NCI-H1694 (cell line): ENCODE data around the gene MSH2.

Experiments
- DNase-seq: peaks from one replicate; lab custom pipeline; 2025; lab: John Stamatoyannopoulos, UW

Gene MSH2

GRCh38 chr2:47508641-47509040 is 105.7 kb downstream of the MSH2 start:
- DNase-seq: no peak

- DNase-seq: no peak
Measured at GRCh38 chr2:47509250-47509649, 106.3 kb downstream of the MSH2 start.

GRCh38 chr2:47509821-47510385 is 106.9 kb downstream of the MSH2 start:
- no peak for DNase-seq

GRCh38 chr2:47510745-47511144 is 107.8 kb downstream of the MSH2 start:
- no peak for DNase-seq

GRCh38 chr2:47512581-47513083 is 109.7 kb downstream of the MSH2 start:
- DNase-seq: no peak

GRCh38 chr2:47513981-47514520 is 111.1 kb downstream of the MSH2 start:
- DNase-seq: no peak

GRCh38 chr2:47516360-47517104 is 113.6 kb downstream of the MSH2 start:
- DNase-seq: no peak

GRCh38 chr2:47518497-47519146 is 115.7 kb downstream of the MSH2 start:
- no peak for DNase-seq

GRCh38 chr2:47519147-47519537 is 116.2 kb downstream of the MSH2 start:
- no peak for DNase-seq

GRCh38 chr2:47519604-47520301 is 116.8 kb downstream of the MSH2 start:
- DNase-seq: peak; percentile 78

GRCh38 chr2:47520302-47520630 is 117.3 kb downstream of the MSH2 start:
- DNase-seq: peak; percentile 94

- DNase-seq: peak; percentile 56
Measured at GRCh38 chr2:47520825-47521665, 118.1 kb downstream of the MSH2 start.

- DNase-seq: no peak
Measured at GRCh38 chr2:47521666-47522285, 118.8 kb downstream of the MSH2 start.

GRCh38 chr2:47525167-47525566 is 122.2 kb downstream of the MSH2 start:
- no peak for DNase-seq

GRCh38 chr2:47528455-47528854 is 125.5 kb downstream of the MSH2 start:
- DNase-seq: no peak

GRCh38 chr2:47528874-47529273 is 125.9 kb downstream of the MSH2 start:
- DNase-seq: no peak

GRCh38 chr2:47530105-47530760 is 127.3 kb downstream of the MSH2 start:
- DNase-seq: no peak

GRCh38 chr2:47531378-47532042 is 128.6 kb downstream of the MSH2 start:
- no peak for DNase-seq
